GM21390 (cell line): ENCODE results near the gene PLPP1.

ENCODE experiments used
- ATAC-seq: cut with Tn5 transposase; IDR thresholded peaks from one replicate; pipeline ENCODE4 v1.9.1; 2021; ENCODE audit not compliant: unreplicated experiment

Gene PLPP1

GRCh38 chr5:55453211-55453610, 81.6 kb downstream of the PLPP1 start:
- no peak for ATAC-seq

GRCh38 chr5:55451976-55452375, 82.8 kb downstream of the PLPP1 start:
- no peak for ATAC-seq

DNA sequence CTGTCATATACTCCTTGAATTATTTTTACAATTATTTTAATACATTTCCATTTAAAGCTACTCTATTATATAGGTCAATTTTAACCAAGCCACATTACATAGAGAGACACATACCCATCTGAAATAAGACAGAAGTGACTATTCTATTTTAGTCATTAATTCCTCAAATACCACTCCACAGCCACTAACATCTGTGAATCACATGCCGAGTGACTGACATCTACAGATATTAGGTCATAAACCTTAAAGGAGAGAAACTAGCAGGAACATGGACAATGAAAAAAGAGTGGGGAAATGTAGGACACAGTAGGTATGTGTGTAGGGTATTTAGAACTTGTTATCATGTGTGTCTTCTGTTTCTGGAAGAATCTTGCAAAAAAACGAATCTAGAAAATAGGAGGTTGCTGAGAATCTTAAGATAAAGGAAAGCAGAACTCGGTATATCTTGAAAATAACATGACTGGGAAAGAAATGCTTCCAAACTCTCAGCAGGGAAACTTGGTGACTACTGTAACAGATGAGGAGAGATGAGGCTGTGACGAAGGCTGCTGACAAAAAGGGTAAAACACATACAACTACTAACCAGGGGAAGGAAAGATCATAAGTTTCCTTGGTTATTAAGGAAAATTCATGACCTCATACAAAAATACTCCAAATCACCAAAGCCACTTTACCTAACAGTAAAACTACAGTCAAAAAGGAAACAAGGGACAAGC, 84.6 kb downstream of the PLPP1 start:
- no peak for ATAC-seq

DNA sequence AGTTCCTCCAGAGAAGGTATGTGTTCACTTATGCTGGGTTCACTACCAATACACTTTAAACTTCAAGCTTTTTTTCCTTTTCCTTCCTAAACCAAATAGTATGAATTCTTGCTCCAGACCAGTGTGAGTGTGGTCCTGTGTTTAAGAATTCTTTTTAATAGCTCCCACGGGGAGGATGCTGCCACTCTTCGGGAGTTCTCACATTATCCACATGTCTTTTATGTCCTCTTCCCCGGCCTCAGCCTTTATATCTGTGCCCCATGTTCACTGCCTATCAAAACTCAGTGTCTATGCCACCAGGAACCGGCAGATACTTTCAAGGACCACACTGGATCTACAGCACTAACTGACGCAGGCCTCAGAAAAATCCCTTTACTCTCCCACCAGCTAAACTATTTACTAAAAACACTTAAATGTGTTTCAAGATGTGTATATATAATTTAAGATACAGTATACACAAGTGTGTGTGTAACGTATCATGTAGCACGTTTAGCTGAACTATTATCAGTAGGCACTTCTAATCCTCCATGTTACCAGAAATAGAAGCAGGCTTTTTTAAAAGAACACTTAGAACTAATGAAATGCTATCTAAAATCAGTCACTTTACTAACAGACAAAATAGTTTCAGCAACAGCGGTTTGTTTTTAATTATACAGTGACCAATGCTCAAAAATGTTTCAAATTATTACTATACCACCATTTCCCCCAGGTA, 88.0 kb downstream of the PLPP1 start:
- ATAC-seq = no peak

- ATAC-seq = no peak
Measured at GRCh38 chr5:55445791-55446190, 89.0 kb downstream of the PLPP1 start.

DNA sequence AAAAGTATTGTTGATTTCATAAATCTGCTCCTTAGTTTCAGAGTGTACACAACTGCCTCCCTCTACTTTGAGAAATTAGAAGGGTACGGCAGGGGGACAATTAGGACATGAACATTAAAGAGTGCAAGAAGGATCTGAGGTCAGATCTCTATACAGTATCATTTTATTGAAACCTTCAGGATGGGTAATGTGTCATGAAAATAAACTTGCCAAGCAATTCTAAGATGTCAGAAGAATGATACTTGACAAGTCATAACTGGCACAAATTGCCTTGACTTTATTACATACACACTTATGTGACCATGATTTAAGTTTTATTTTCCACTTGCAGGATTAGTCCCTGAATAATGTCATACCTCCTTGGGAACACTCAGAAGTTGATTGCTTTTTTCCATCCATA, 92.8 kb downstream of the PLPP1 start:
- no peak for ATAC-seq

- ATAC-seq = no peak
Measured at GRCh38 chr5:55441107-55441771, 93.5 kb downstream of the PLPP1 start.

DNA sequence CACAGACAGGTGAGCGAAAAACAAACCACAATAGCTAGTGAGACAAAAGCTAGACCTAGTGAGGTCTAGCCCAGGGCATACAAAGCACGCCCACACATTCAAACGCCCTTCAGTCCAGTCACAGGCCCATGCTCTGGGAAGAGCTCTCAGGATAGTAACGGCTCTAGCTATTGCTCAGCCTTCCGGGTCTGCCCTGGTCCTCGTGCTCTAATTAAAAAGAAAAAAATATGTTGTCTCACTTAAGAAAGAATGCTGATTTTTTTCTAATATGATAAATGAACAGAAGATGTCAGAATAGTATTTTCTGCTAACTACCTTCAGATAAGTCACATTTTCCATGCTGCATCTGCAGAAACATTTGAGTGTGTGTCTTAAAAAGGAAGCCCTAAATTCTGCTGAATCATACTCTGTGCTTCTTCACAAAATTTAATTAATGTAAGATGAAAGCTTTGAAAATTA, 94.5 kb downstream of the PLPP1 start:
- ATAC-seq = no peak

- no peak for ATAC-seq
Measured at GRCh38 chr5:55438998-55439397, 95.8 kb downstream of the PLPP1 start.

DNA sequence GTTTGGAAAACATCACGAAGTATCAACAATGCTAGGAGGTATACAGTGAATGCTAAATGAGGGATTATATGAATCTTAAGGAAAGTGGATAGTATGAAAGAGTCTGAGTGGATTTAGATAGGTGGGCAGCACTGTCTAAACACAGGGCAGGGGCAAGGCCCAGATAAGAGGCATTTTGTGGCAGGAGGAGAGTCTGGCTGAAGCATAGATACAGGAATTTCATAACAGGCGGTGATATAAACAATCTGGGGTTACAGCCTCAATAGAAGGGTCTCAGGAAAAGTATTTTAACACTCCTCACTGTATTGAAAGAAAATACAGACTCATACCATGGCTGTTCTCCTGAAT, 96.9 kb downstream of the PLPP1 start:
- no peak for ATAC-seq

GRCh38 chr5:55437452-55437851, 97.3 kb downstream of the PLPP1 start:
- ATAC-seq = no peak

DNA sequence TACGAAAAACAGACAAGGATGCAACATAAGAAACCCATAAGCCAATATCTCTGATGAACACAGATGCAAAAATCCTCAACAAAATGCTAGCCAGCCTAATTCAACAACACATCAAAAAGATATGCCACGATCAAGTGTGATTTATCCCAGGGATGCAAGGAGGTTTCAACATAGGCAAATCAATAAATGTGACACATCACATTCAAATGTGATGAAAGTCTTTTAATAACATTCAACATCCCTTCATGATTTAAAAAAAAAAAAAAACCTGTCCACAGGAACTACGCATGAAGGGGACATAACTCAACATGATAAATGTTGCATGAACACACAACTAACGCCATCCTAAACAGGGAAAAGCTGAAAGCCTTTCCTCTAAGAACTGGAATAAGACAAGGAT, 102.2 kb downstream of the PLPP1 start:
- ATAC-seq = no peak

DNA sequence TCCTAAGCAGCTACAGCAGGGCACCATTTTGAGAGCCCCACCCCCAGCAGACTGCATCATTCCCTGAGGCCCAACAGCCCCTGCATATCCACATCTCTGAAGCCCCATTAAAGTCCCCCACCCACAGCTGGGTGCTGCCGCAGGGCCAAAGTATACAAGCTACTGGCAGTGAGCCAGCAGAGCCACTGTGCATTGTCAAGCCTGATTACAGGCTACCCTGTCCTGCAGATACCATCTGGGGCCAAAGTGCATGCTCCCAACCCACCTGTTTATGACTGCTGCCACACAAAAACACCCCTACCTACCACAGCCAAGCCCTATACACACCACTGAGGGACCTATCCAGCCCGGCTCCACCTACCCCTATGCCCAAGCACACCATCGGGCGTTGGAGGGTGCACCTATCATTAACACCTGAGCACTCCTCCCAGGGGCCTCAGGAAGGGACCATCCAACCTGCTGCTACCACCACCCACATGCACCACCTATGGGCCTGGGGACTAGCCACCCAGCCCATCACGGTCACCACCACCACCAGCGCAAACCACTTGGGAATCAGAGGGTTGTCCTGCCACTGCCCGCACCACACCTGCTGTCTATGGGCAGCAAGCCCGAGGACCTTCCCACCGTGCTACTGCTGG, 105.0 kb downstream of the PLPP1 start:
- no peak for ATAC-seq

DNA sequence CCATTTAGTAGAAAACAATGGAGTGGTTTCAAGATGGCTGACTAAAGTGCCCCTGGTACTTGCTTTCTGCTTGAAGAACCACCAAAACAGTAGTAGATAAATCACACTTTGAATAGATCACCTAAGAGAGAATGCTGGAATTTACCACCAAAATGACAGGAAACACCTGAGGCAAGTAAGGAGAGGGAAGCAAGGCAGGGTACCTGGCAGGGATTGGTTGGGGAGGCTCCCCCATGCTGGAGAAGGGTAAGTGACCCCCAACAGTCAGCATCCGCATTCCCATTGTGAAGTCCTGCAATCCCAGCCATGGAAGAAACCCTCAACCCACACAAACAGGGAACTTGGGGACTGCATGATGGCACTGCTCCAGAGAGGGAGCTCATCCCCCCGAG, 105.5 kb downstream of the PLPP1 start:
- no peak for ATAC-seq

DNA sequence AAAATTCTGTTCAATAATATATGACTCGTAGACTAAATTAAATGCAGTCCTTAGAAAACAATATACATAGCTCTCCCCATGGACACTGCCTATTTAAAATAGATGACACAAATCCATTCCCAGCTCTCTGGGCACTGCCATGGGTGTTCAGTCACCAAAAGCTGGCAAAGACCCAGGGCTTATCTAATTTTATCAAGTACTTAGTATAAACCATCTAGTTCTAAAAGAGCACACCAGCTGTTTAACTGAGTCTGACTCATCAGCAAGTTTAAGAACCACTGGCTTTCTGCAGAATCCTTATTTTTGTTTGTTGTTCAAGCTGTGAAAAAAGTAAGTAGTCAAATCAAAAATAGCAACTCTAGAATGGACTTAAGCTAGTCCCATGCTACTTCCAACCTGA, 107.6 kb downstream of the PLPP1 start:
- no peak for ATAC-seq

DNA sequence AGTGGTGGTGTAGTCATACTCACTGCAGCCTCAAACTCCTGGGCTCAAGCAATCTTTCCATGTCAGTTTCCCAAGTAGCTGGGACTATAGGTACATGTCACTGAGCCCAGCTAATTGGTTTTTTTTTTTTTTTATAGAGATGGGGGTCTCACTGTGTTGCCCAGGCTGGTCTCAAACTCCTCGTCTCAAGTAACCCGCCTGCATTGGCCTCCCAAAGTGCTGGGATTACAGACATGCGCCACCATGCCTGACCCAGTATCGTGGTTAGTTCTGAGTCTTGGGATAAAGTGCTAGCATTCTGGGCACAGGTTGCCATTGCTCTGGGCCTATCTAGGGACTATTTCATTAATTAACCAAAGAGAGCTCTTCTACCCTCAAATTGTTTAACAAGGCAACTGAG, 108.3 kb downstream of the PLPP1 start:
- ATAC-seq = no peak

- ATAC-seq = peak; percentile 93
Measured at GRCh38 chr5:55421074-55421529, 113.7 kb downstream of the PLPP1 start.

DNA sequence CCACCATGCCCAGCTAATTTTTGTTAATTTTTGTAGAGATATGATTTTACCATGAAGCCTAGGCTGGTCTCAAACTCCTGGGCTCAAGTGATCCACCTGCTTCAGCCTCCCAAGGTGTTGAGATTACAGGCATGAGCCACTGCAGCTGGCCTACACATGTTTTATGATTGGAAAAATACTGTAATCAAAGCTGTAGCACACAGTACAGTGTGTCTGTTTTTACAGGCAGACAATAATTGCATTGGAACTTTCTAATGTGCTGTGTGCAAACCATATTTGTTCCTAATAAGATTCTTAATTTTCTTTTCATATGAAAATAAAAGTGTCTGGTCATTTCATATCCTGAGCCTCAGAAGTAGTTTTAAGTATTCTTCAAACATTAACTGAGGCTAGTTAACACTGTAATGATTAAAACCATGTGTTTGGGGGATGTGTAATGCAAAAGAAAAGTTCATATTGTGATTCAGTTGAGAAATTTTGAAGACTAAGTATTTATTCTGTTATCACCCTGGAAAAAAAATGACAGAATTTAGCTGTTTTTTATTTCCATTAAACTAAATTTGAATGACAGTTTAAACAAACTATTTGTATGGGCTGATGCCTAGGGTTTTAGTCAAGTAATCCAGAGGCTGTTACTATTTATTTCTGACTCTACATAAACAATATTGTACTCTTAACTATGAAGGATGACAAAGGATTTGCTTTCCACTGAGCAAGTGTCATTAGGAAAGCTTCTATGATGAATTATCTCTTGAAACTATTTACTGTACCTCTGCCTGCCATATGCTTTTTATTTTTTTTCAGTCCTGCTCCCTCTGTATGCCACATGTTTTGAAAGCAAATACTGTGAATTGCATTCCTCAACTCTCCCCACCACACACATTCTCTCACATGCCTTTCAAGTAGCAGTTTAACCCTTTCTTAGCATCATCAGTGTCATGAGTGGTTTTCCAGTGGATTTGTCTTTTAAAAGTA, 115.5 kb downstream of the PLPP1 start:
- no peak for ATAC-seq

DNA sequence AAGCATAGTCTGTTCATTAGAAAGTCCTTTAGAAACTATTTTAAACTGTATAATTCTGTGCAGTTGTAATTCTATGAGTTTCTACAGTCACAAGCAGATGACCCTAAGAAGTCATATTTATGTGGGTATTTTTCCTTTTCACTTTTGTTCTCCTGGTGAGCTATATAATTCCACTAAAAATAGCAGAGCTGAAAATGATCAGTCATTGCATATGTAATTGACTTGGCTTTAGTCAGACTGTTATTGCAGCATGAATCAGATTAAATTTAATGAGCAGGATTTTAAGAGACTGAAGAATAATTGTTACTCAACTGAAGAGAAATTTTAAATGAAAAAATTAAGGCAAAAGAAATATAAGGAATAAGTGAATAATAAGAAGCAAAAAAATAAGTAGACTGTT, 118.5 kb downstream of the PLPP1 start:
- no peak for ATAC-seq

DNA sequence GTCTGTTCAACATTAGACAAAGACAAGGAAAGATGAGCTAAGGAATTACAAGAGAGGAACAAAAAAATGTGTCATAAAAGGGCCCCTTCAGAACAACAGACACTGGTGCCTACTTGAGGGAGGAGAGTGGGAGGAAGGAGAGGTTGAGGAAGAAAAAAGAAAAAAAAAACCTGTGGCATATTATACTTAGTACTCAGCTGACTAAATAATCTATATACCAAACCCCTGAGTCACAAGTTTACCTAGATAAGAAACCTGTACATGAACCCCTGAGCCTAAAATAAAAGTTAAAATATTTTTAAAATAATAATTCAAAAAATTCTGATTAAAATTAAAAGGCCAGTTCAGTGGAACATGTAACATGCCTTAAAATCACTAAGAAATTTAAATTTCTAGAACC, 119.7 kb downstream of the PLPP1 start:
- no peak for ATAC-seq

GRCh38 chr5:55413644-55414043, 121.1 kb downstream of the PLPP1 start:
- no peak for ATAC-seq
